ENCODE data around the gene TPI1.

DNA sequence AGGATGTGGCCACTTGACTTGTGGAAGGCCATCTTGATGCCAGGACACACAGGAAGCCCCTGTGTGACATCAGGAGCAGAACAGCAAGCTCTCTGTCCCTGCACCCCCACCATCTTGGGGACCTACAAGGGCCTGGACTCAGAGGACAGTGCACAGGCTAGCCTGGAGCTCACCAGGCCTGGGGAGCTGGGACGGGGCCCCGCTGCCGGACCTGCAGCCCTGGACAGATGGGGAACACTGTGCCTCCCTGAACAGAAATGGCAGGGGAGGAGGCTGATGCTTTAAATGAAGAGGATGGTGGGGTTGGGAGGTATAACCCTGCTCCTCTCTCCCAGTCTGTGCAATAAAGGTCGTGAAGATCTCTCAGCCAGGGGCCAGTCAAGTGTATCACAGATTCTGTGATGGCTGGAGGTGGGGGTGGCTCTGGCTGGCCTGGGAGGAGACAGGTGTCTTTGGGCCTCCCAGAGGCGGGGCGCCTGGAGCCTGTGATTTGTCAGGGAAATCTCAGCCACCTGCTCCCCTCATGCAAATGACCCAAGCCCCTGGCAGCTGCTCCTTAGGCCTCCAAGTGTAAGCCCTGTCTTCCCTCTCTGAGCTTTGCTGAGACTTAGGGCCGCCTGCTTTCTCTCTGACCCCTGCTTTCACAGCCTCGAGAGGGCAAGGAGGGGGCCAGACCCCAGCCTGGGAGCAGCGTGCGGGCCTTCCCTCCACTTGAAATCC, 27.7 kb upstream of the TPI1 start:
- TF ChIP-seq, protein P1, sequence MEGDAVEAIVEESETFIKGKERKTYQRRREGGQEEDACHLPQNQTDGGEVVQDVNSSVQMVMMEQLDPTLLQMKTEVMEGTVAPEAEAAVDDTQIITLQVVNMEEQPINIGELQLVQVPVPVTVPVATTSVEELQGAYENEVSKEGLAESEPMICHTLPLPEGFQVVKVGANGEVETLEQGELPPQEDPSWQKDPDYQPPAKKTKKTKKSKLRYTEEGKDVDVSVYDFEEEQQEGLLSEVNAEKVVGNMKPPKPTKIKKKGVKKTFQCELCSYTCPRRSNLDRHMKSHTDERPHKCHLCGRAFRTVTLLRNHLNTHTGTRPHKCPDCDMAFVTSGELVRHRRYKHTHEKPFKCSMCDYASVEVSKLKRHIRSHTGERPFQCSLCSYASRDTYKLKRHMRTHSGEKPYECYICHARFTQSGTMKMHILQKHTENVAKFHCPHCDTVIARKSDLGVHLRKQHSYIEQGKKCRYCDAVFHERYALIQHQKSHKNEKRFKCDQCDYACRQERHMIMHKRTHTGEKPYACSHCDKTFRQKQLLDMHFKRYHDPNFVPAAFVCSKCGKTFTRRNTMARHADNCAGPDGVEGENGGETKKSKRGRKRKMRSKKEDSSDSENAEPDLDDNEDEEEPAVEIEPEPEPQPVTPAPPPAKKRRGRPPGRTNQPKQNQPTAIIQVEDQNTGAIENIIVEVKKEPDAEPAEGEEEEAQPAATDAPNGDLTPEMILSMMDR (IDR thresholded peaks at IDR 0.05), result no peak
- TF ChIP-seq POLR2AphosphoS5 (IDR thresholded peaks at IDR 0.05) (no peak), POLR2A (IDR thresholded peaks at IDR 0.05) (no peak)
